ENCODE data around the gene HMG20A.
"Not testable (repeated sequence)": the region's sequence is repeated elsewhere in the genome, so short reads cannot be mapped to it uniquely, and the experiment has no call there.

Gene HMG20A

GRCh38 chr15:77420610-77421369, at the start of gene HMG20A:
TSS of gene HMG20A (plus strand) at chr15:77420888. CDS start at chr15:77458408, 37,520 bp downstream.
- peak; percentile 90 for DNase-seq

- DNase-seq, result no peak
These were observed 48.7 kb upstream of the HMG20A start for GRCh38 chr15:77371850-77372563.

GRCh38 chr15:77373441-77373840, 47.2 kb upstream of the HMG20A start:
- DNase-seq, result no peak

GRCh38 chr15:77375133-77375532, 45.6 kb upstream of the HMG20A start:
- DNase-seq, result no peak

GRCh38 chr15:77376770-77377169, 43.9 kb upstream of the HMG20A start:
- no peak for DNase-seq

- no peak for DNase-seq
These were observed 40.7 kb upstream of the HMG20A start for GRCh38 chr15:77380033-77380432.

- DNase-seq, result no peak
These were observed 36.6 kb upstream of the HMG20A start for GRCh38 chr15:77384086-77384485.

- DNase-seq, result no peak
These were observed 35.9 kb upstream of the HMG20A start for GRCh38 chr15:77384589-77385359.

GRCh38 chr15:77386626-77387025, 34.1 kb upstream of the HMG20A start:
- DNase-seq, result no peak

GRCh38 chr15:77387365-77388105, 33.2 kb upstream of the HMG20A start:
- DNase-seq, result no peak

- DNase-seq, result no peak
These were observed 29.2 kb upstream of the HMG20A start for GRCh38 chr15:77391372-77391951.

GRCh38 chr15:77392762-77393470, 27.8 kb upstream of the HMG20A start:
- DNase-seq, result no peak

- no peak for DNase-seq
These were observed 27.2 kb upstream of the HMG20A start for GRCh38 chr15:77393471-77393840.

- DNase-seq, result no peak
These were observed 25.5 kb upstream of the HMG20A start for GRCh38 chr15:77395013-77395774.

- DNase-seq, result no peak
These were observed 24.0 kb upstream of the HMG20A start for GRCh38 chr15:77396692-77397091.

GRCh38 chr15:77398927-77399326, 21.8 kb upstream of the HMG20A start:
- no peak for DNase-seq

GRCh38 chr15:77400258-77400657, 20.4 kb upstream of the HMG20A start:
- DNase-seq, result no peak

GRCh38 chr15:77402740-77403379, 17.8 kb upstream of the HMG20A start:
- no peak for DNase-seq

- DNase-seq, result not testable (repeated sequence)
These were observed 14.4 kb upstream of the HMG20A start for GRCh38 chr15:77406173-77406759.

- no peak for DNase-seq
These were observed 13.8 kb upstream of the HMG20A start for GRCh38 chr15:77406846-77407245.
